CD4-positive, CD25-positive, alpha-beta regulatory T cell (primary cell): ENCODE measurements around the gene NR1I3. TPM values are rescaled to one million over a fixed set of nuclear protein-coding genes. Genes with fewer than 3 reads are reported as not detected.

ENCODE experiments used
- ATAC-seq, 2 donors: fragments of 150-1000 bp; cut with Tn5 transposase; one replicate each; pipeline ENCODE4 v1.10.0; 2021; ENCODE audit warnings: low read depth in 2 of 2, moderate number of reproducible peaks in 2 of 2, moderate library complexity in 1 of 2
- DNase-seq, 3 donors: peaks; one replicate each; pipeline versions ENCODE4 v3.0.0 to v3.0.0-alpha.2; 2012 to 2022; ENCODE audit warnings: mixed read lengths in 1 of 3
- H3K27ac ChIP-seq: one replicate; pipeline ENCODE4 v1.7.0; 2013; ENCODE audit warnings: mild to moderate bottlenecking, low read length; ENCODE audit not compliant: insufficient read depth, poor library complexity, severe bottlenecking
- H3K27me3 ChIP-seq: one replicate; pipeline ENCODE4 v1.7.0; 2013; ENCODE audit warnings: low read length; ENCODE audit not compliant: control insufficient read depth, insufficient read depth
- H3K36me3 ChIP-seq: one replicate; pipeline ENCODE4 v1.7.0; 2013; ENCODE audit warnings: mild to moderate bottlenecking, low read length, moderate library complexity; ENCODE audit not compliant: control insufficient read depth, insufficient read depth
- H3K4me1 ChIP-seq: 2 replicates; pipeline ENCODE4 v1.7.0; 2013; ENCODE audit warnings: mild to moderate bottlenecking, low read length; ENCODE audit not compliant: insufficient read depth, control insufficient read depth, poor library complexity, severe bottlenecking
- H3K4me3 ChIP-seq: one replicate; pipeline ENCODE4 v1.7.0; 2013; ENCODE audit warnings: low read depth, mild to moderate bottlenecking, low read length, moderate library complexity
- H3K9me3 ChIP-seq, 2 experiments: 1 replicate in 1 of 2; 2 replicates in 1 of 2; pipeline ENCODE4 v1.7.0; 2013; ENCODE audit warnings: low read length in 2 of 2, mild to moderate bottlenecking in 1 of 2, moderate library complexity in 1 of 2; ENCODE audit not compliant: control insufficient read depth in 2 of 2
- H3K27ac Mint-ChIP-seq, 3 donors: one replicate each; pipeline ENCODE4 v1.8.0; 2020 to 2022; ENCODE audit warnings: mild to moderate bottlenecking in 3 of 3, mixed read lengths in 3 of 3, moderate library complexity in 2 of 3
- H3K27me3 Mint-ChIP-seq: one replicate; pipeline ENCODE4 v1.8.0; 2022; ENCODE audit warnings: mild to moderate bottlenecking, mixed read lengths
- H3K36me3 Mint-ChIP-seq: one replicate; pipeline ENCODE4 v1.8.0; 2020; ENCODE audit warnings: mixed read lengths
- H3K4me1 Mint-ChIP-seq, 4 donors: one replicate each; pipeline ENCODE4 v1.8.0; 2020 to 2022; ENCODE audit warnings: mixed read lengths in 4 of 4, mild to moderate bottlenecking in 1 of 4
- H3K4me3 Mint-ChIP-seq, 4 donors: one replicate each; pipeline ENCODE4 v1.8.0; 2020 to 2022; ENCODE audit warnings: mild to moderate bottlenecking in 4 of 4, mixed read lengths in 4 of 4, moderate library complexity in 3 of 4
- H3K9me3 Mint-ChIP-seq, 7 donors: one replicate each; pipeline ENCODE4 v1.8.0; 2020 to 2022; ENCODE audit warnings: mixed read lengths in 7 of 7, mild to moderate bottlenecking in 3 of 7, moderate library complexity in 2 of 7
- polyA plus RNA-seq, 4 donors: library from polyadenylated mRNA; unstranded; fragments of 300-500 nt; fragmentation: Illumina TruSeq; gene quantifications; one replicate each; pipeline ENCODE4 v1.2.3, GENCODE V29; 2021
- total RNA-seq: library from RNA; stranded (reverse); gene quantifications from one replicate; pipeline ENCODE4 v1.2.3, GENCODE V29; 2022

NR1I3 gene, protein sequence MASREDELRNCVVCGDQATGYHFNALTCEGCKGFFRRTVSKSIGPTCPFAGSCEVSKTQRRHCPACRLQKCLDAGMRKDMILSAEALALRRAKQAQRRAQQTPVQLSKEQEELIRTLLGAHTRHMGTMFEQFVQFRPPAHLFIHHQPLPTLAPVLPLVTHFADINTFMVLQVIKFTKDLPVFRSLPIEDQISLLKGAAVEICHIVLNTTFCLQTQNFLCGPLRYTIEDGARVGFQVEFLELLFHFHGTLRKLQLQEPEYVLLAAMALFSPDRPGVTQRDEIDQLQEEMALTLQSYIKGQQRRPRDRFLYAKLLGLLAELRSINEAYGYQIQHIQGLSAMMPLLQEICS
- total RNA-seq = not detected
- under 1 TPM in 1 of 4 donors, not detected in 3; 0.21 TPM for polyA plus RNA-seq

DNA sequence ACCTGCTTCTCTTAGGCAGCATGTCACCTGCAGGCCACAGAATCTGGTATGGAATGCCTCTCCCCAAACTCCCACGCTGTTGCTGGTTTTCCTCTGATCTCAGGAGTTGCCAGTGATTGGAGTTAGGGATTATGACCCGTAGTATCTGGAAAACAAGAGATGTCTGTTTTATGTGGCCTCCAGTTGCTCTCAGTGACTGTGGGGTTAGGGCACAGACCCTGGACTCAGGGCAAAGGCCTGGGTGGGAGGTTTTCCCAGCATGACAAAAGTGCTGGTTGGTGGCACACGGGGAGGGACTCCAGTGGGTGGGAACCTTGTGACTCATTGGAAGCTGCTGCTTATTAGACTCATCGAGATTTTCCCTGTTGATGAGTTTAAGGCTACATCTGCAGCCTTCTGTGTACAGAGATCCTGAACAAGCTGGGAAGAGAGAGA is at the start of gene NR1I3:
NR1I3 (minus strand) TSS at position 165 of the 435 bp plus-strand sequence. CDS start 1,638 bp downstream, outside the sequence.
- Histone ChIP-seq H3K36me3 (no peaks in the 10 kb centered on the region), H3K27me3 (peaks cover 2% of the 10 kb centered on the region), H3K9me3 (no peaks in the 10 kb centered on the region), H3K4me1 (no peaks in the 10 kb centered on the region), H3K27ac (no peak within 1 kb of the TSS), H3K4me3 (no peak within 1 kb of the TSS)
- H3K36me3 Mint-ChIP-seq = peaks cover 5% of the 10 kb centered on the region
- peaks cover 16% of the 10 kb centered on the region for H3K27me3 Mint-ChIP-seq
- H3K9me3 Mint-ChIP-seq = peaks cover 0 to 2% (median 0%) of the 10 kb centered on the region in 7 donors
- H3K4me3 Mint-ChIP-seq = no peak within 1 kb of the TSS
- H3K27ac Mint-ChIP-seq = peak within 1 kb of the TSS in 1 of 3 donors; percentile 27
- ATAC-seq = no peak
- DNase-seq = no peak
- no peaks in the 10 kb centered on the region for H3K4me1 Mint-ChIP-seq

DNA sequence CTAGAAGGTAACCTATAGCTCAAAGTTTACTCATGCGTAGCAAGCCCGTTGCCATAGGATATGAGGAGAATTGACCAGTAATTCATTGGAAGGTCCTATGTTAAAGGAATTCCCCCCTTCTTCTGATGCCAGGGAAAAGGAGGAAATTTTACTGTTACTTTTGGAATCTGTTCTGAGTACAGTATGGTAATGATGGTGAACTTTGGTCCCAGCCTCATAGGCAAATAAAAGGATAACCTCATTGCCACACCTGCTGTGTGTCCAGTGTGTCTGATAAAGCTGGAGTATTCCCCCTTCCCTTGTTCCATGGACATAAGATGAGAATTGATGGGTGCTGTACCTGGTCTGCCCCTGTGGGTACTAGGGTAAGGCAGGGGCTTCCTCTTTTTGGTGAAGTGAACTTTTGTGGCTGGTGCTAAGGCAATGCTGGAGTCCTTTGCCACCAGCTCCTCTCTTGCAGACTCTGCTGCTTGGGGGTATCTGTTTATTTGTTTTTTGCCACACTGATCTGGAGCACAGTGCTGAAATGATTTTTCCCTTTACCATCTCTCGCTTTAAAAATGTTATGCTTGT is 49.6 kb upstream of the NR1I3 start:
- no peak overlapping the region for H3K4me3 ChIP-seq
- H3K9me3 Mint-ChIP-seq = peaks cover 0 to 2% (median 0%) of the 10 kb centered on the region in 7 donors
- no peaks in the 10 kb centered on the region for H3K27me3 ChIP-seq
- H3K4me1 Mint-ChIP-seq = peaks cover 0 to 4% (median 3%) of the 10 kb centered on the region in 4 donors
- ATAC-seq (no peak), DNase-seq (no peak)
- H3K9me3 ChIP-seq = no peaks in the 10 kb centered on the region
- no peaks in the 10 kb centered on the region for H3K36me3 ChIP-seq
- H3K27ac Mint-ChIP-seq = no peak overlapping the region
- H3K27me3 Mint-ChIP-seq = peaks cover 25% of the 10 kb centered on the region
- H3K4me1 ChIP-seq = no peaks in the 10 kb centered on the region
- H3K36me3 Mint-ChIP-seq = peaks cover 20% of the 10 kb centered on the region
- H3K4me3 Mint-ChIP-seq = no peak overlapping the region
- H3K27ac ChIP-seq = no peak overlapping the region

DNA sequence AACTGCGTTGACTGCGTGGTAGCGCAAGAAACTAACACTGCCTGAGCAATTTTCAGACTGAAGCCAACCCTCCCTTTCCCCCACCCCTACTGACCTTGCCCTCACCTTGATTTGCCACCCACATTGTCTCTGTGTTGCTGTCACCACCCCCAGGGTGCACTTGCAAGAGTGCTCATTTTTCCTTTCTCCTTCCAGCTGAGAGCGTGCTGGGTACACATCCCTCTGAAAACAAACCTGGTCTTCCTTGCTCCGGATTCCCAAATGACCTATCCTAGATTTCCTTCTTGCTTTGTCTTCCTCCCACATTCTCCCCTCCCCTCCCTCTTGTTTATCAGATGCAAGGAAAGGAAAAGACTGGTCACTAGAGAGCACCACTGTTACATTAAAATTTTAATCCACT is 47.5 kb upstream of the NR1I3 start:
- Histone ChIP-seq H3K9me3 (no peaks in the 10 kb centered on the region), H3K4me1 (no peaks in the 10 kb centered on the region), H3K27me3 (no peaks in the 10 kb centered on the region), H3K4me3 (no peak overlapping the region), H3K27ac (no peak overlapping the region), H3K36me3 (no peaks in the 10 kb centered on the region)
- DNase-seq = no peak
- no peak overlapping the region for H3K4me3 Mint-ChIP-seq
- peaks cover 0 to 2% (median 0%) of the 10 kb centered on the region in 7 donors for H3K9me3 Mint-ChIP-seq
- peaks cover 13% of the 10 kb centered on the region for H3K36me3 Mint-ChIP-seq
- no peak overlapping the region for H3K27ac Mint-ChIP-seq
- H3K4me1 Mint-ChIP-seq = peaks cover 0 to 3% (median 0%) of the 10 kb centered on the region in 4 donors
- H3K27me3 Mint-ChIP-seq = peaks cover 25% of the 10 kb centered on the region
- no peak for ATAC-seq

DNA sequence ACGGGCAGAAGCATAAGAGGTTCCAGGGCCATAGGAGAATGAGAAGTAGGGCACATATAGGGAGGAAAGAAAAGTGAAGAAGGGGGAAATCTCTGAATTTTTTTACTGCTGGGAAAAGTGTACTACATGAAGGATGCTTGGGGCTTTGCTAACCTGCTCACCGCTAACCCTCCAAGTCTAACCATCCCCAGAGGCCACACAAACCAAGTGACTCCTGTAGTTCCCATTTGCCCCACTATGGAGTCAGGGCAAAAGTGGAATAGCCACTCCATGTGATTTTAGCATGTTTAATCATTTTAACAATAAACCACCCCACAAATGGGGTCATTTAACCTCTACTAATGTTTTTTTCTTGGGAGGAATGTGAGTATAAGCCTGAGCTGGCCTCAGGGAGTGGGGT is 47.1 kb upstream of the NR1I3 start:
- H3K4me3 Mint-ChIP-seq = no peak overlapping the region
- H3K4me1 Mint-ChIP-seq = peaks cover 0 to 3% (median 0%) of the 10 kb centered on the region in 4 donors
- no peak for DNase-seq
- H3K4me3 ChIP-seq = no peak overlapping the region
- H3K27ac Mint-ChIP-seq = no peak overlapping the region
- H3K27ac ChIP-seq = no peak overlapping the region
- no peaks in the 10 kb centered on the region for H3K27me3 ChIP-seq
- ATAC-seq = no peak
- peaks cover 25% of the 10 kb centered on the region for H3K27me3 Mint-ChIP-seq
- peaks cover 17% of the 10 kb centered on the region for H3K36me3 Mint-ChIP-seq
- no peaks in the 10 kb centered on the region for H3K36me3 ChIP-seq
- peaks cover 0 to under 1% (median 0%) of the 10 kb centered on the region in 7 donors for H3K9me3 Mint-ChIP-seq
- H3K9me3 ChIP-seq = no peaks in the 10 kb centered on the region
- no peaks in the 10 kb centered on the region for H3K4me1 ChIP-seq

DNA sequence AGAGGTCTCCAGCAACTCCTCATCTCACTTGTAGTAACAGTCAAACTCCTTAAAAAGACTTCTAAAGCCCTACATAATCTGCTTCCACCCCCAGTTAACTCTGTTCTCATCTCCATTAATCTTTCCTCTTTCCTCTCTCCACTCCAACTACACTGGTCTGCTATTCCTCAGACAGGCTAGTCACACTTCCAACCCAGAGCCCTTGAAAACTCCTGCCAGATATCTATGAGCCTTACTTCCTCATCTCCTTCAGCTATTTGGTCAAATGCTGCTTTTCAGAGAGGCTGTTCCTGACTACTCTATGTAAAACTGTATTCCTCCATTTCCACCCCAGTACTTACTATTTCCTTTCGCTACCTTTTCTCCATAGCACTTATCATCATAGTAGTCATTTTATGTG is 45.0 kb upstream of the NR1I3 start:
- Histone ChIP-seq H3K4me3 (no peak overlapping the region), H3K36me3 (no peaks in the 10 kb centered on the region), H3K27me3 (no peaks in the 10 kb centered on the region), H3K4me1 (no peaks in the 10 kb centered on the region), H3K27ac (no peak overlapping the region), H3K9me3 (no peaks in the 10 kb centered on the region)
- DNase-seq = no peak
- ATAC-seq = no peak
- Mint-ChIP-seq H3K9me3 (no peaks in the 10 kb centered on the region), H3K36me3 (peaks cover 19% of the 10 kb centered on the region), H3K27me3 (peaks cover 35% of the 10 kb centered on the region), H3K4me1 (peaks cover 0 to 3% (median 0%) of the 10 kb centered on the region in 4 donors), H3K27ac (no peak overlapping the region), H3K4me3 (no peak overlapping the region)

DNA sequence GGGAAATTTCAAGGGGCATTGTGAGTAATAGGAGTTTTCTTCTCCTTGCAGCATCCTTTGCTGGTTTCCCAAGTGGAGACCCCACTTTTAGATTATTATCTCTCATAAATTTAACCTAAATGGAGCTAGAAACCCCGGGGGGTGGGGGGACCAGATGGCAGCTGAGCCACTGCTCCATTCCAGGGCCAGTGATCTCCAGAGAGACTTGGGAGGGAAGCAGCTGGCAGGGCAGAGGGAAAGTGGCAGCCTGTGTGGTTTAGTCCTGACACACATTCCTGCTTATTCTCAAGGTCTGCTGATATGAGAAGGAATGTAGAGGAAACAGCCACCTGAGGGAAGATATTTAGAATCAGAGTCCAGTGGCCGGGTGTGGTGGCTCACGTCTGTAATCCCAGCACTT is 36.9 kb upstream of the NR1I3 start:
- no peaks in the 10 kb centered on the region for H3K4me1 Mint-ChIP-seq

DNA sequence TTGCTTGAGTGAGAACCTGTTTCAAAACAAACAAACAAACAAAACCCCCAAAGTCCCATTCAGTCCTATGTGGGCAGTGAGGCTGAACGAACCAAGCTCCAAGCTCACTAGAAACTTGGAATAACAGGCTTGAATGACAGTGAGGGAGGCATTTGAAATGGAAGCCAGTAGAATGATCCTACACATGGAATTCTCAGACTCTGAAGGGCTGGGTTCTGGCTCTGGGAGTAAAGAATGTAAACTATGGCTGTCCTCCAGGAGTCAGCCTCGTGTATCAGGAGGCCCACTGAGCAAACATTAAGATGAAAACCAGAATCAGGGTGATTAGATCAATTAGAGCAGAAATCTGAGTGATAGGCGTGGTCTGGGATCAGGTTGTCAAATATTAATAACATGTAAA is 35.4 kb upstream of the NR1I3 start:
- H3K4me1 Mint-ChIP-seq = no peaks in the 10 kb centered on the region
- H3K27me3 Mint-ChIP-seq = peaks cover 40% of the 10 kb centered on the region
- no peaks in the 10 kb centered on the region for H3K9me3 Mint-ChIP-seq
- Histone ChIP-seq H3K36me3 (no peaks in the 10 kb centered on the region), H3K9me3 (no peaks in the 10 kb centered on the region), H3K4me1 (no peaks in the 10 kb centered on the region), H3K4me3 (no peak overlapping the region), H3K27ac (no peak overlapping the region), H3K27me3 (peaks cover 3% of the 10 kb centered on the region)
- no peaks in the 10 kb centered on the region for H3K36me3 Mint-ChIP-seq
- no peak for ATAC-seq
- H3K4me3 Mint-ChIP-seq = no peak overlapping the region
- H3K27ac Mint-ChIP-seq = no peak overlapping the region
- no peak for DNase-seq

More for the DNA sequence above, 36.9 kb upstream of the NR1I3 start:
- Histone ChIP-seq H3K36me3 (no peaks in the 10 kb centered on the region), H3K27me3 (peaks cover 3% of the 10 kb centered on the region), H3K9me3 (no peaks in the 10 kb centered on the region), H3K27ac (no peak overlapping the region), H3K4me1 (no peaks in the 10 kb centered on the region), H3K4me3 (no peak overlapping the region)
- ATAC-seq = no peak
- Mint-ChIP-seq H3K27ac (no peak overlapping the region), H3K36me3 (no peaks in the 10 kb centered on the region), H3K9me3 (no peaks in the 10 kb centered on the region), H3K27me3 (peaks cover 46% of the 10 kb centered on the region), H3K4me3 (no peak overlapping the region)
- no peak for DNase-seq
